Caco-2 (cell line): ENCODE measurements around the gene CDC42EP5. TPM values are rescaled to one million over a fixed set of nuclear protein-coding genes. Genes with fewer than 3 reads are reported as not detected.
A peak's percentile ranks its signal among the peaks of the same experiment; 100 is the strongest.

Experiments
- BruUV-seq: library from RNA; stranded (reverse); fragments of 400-500 nt; replicated peaks from 2 replicates; lab custom pipeline; 2021; lab: Mats Ljungman, UMichigan
- CTCF ChIA-PET: fragments of 300-600 bp; sonication (Branson Sonifier 250); formaldehyde crosslinking; loops from one replicate; lab custom pipeline; 2022; ENCODE audit warnings: antibody characterized with exemption; lab: Charles Lee
- POLR2A ChIA-PET: fragments of 300-600 bp; sonication (Branson Sonifier 250); formaldehyde crosslinking; loops from one replicate; lab custom pipeline; 2022; ENCODE audit warnings: antibody characterized with exemption; lab: Charles Lee
- DNase-seq, 2 experiments: peaks; one replicate each; pipeline versions ENCODE4 v3.0.0 to v3.0.0-alpha.2; 2020 to 2022
- H3K27me3 ChIP-seq: replicated peaks from 2 replicates; pipeline ENCODE4 v1.6.0; 2011; ENCODE audit warnings: low read length; ENCODE audit not compliant: control insufficient read depth, insufficient read depth
- H3K36me3 ChIP-seq: 2 replicates; pipeline ENCODE4 v1.5.1; 2011; ENCODE audit warnings: low read length; ENCODE audit not compliant: control insufficient read depth, insufficient read depth
- H3K4me1 ChIP-seq: fragments of 250-450 bp; sonication (Bioruptor Pico); 2 replicates; pipeline ENCODE4 v1.5.1; 2020; ENCODE audit warnings: mild to moderate bottlenecking
- H3K4me3 ChIP-seq: 2 replicates; pipeline ENCODE4 v1.5.1; 2011; ENCODE audit warnings: low read depth, mild to moderate bottlenecking, control low read depth, low read length
- H3K9me3 ChIP-seq: fragments of 250-450 bp; sonication (Bioruptor Pico); 2 replicates; pipeline ENCODE4 v1.5.1; 2020; ENCODE audit warnings: mild to moderate bottlenecking, moderate library complexity
- H3K27ac Mint-ChIP-seq: one replicate; pipeline ENCODE4 v1.8.0; 2022; ENCODE audit warnings: mixed read lengths; ENCODE audit not compliant: unreplicated experiment
- H3K27me3 Mint-ChIP-seq: one replicate; pipeline ENCODE4 v1.8.0; 2022; ENCODE audit warnings: mixed read lengths; ENCODE audit not compliant: insufficient read depth, unreplicated experiment
- H3K36me3 Mint-ChIP-seq: one replicate; pipeline ENCODE4 v1.8.0; 2022; ENCODE audit warnings: mild to moderate bottlenecking, mixed read lengths; ENCODE audit not compliant: insufficient read depth, unreplicated experiment
- H3K4me1 Mint-ChIP-seq: one replicate; pipeline ENCODE4 v1.8.0; 2022; ENCODE audit warnings: low read depth, mixed read lengths; ENCODE audit not compliant: unreplicated experiment
- H3K4me3 Mint-ChIP-seq: one replicate; pipeline ENCODE4 v1.8.0; 2022; ENCODE audit warnings: mild to moderate bottlenecking, moderate library complexity, mixed read lengths; ENCODE audit not compliant: unreplicated experiment
- H3K9me3 Mint-ChIP-seq: one replicate; pipeline ENCODE4 v1.8.0; 2022; ENCODE audit warnings: mixed read lengths; ENCODE audit not compliant: unreplicated experiment
- CTCF ChIP-seq, 2 experiments: fragments of 200-600 bp in 1 of 2; IDR thresholded peaks; 1 replicate in 1 of 2; 2 replicates in 1 of 2; pipeline versions ENCODE4 v1.5.1 to v1.8.0; 2011 to 2022; ENCODE audit warnings: antibody characterized with exemption in 1 of 2, control low read depth in 1 of 2, inconsistent platforms in 1 of 2, low read depth in 1 of 2, low read length in 1 of 2, mild to moderate bottlenecking in 1 of 2, moderate library complexity in 1 of 2; ENCODE audit not compliant: insufficient read depth in 1 of 2, severe bottlenecking in 1 of 2, unreplicated experiment in 1 of 2
- intact Hi-C: fragments of 100-400 bp; cut with micrococcal nuclease; formaldehyde crosslinking; loops from one replicate; pipeline ENCODE4 v1.10.0; 2022; ENCODE audit not compliant: unreplicated experiment
- total RNA-seq: library from RNA; stranded (reverse); gene quantifications from 2 replicates; pipeline ENCODE4 v1.2.3, GENCODE V29; 2022

Gene CDC42EP5
- total RNA-seq, 1 experiment from 2014 or later: 8.6 TPM

DNA sequence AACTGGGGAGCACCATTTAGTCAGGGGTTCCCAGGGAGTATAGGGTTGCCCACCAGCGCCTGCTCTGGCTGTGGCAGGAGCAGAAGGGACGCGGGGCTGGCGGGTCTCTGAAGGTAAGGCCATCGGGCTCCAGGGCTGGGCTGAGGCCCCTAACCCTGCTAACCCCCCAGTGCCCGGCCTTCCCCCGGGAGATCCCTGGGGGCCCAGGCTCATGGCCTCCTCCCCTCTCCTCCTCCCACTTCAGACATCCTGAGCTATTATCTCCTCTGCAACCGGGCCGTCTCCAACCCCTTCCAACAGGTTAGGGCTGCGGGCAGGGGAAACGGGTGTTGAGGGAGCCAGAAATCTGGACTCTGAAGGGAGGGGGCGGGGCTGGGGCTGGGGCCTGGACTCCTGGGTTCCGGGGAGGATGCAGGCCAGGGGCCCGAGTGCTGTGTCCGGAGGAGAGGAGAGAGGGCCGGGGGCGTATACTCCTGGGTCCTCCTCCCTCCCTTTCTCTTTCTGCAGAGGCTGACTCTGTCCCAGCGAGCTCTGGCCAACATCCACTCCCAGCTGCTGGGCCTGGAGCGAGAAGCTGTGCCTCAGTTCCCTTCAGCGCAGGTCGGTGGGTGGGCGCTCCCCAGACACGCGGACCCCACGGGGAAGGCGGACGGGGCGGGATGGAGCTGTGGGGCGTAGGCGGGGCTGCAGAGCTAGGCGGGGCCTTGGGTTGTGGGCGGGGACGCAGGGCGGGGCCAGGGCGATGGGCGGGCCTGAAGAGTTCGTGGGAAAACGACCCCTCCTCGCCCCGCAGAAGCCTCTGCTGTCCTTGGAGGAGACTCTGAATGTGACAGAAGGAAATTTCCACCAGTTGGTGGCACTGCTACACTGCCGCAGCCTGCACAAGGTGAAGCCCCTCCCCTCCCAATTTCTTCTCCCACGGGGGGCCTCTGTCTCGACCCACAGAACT is 42.5 kb downstream of the CDC42EP5 start:
- Mint-ChIP-seq H3K27ac (no peak overlapping the region), H3K36me3 (peaks cover 49% of the 10 kb centered on the region), H3K4me1 (peaks cover 9% of the 10 kb centered on the region), H3K9me3 (no peaks in the 10 kb centered on the region), H3K27me3 (peaks cover 9% of the 10 kb centered on the region), H3K4me3 (peak overlapping the region; percentile 60)
- Histone ChIP-seq H3K9me3 (no peaks in the 10 kb centered on the region), H3K36me3 (no peaks in the 10 kb centered on the region), H3K27me3 (no peaks in the 10 kb centered on the region), H3K4me3 (peak overlapping the region; percentile 34), H3K4me1 (no peaks in the 10 kb centered on the region; the same call in 1 of the 2 replicates)
- peak; percentile 17 to 42 for TF ChIP-seq CTCF (IDR thresholded peaks at IDR 0.05; ENCODE audit: insufficient read depth in 1 of 2, low read depth in 1 of 2, low read length in 1 of 2, severe bottlenecking in 1 of 2, unreplicated experiment in 1 of 2)
- BruUV-seq: no TSS peak
- ChIA-PET CTCF (interaction anchor here (0.6 to 1.4 kb wide), 3 partner anchors 10 to 43 kb away, joined by 3 to 4 read pairs (median 3); partner anchors contain the start of genes CDC42EP5 and LENG9), POLR2A (interaction anchor here (0.6 to 1.1 kb wide), 2 partner anchors 17 to 608 kb away, joined by 7 to 14 read pairs; no protein-coding TSS in a partner anchor)
- peak; percentile 71 to 77 for DNase-seq
- intact Hi-C loops: loop anchor here (1.0 kb wide), 1 partner anchor 47 kb away; no protein-coding TSS in a partner anchor

- ChIA-PET POLR2A (no interaction called here), CTCF (interaction anchor here (0.8 to 1.4 kb wide), 2 partner anchors 8 to 9 kb away, joined by 3 read pairs; no protein-coding TSS in a partner anchor)
- no TSS peak for BruUV-seq
- Histone ChIP-seq H3K36me3 (no peaks in the 10 kb centered on the region), H3K9me3 (no peaks in the 10 kb centered on the region), H3K4me1 (no peaks in the 10 kb centered on the region; the same call in 1 of the 2 replicates), H3K4me3 (no peak overlapping the region), H3K27me3 (no peaks in the 10 kb centered on the region)
- no peak overlapping the region for H3K4me3 Mint-ChIP-seq
- peaks cover 9% of the 10 kb centered on the region for H3K27me3 Mint-ChIP-seq
- intact Hi-C loops: no loop called here
- no peak for DNase-seq
- H3K36me3 Mint-ChIP-seq: peaks cover 43% of the 10 kb centered on the region
- no peaks in the 10 kb centered on the region for H3K9me3 Mint-ChIP-seq
- TF ChIP-seq CTCF (IDR thresholded peaks at IDR 0.05; ENCODE audit: insufficient read depth in 1 of 2, low read depth in 1 of 2, low read length in 1 of 2, severe bottlenecking in 1 of 2, unreplicated experiment in 1 of 2): no peak
- H3K27ac Mint-ChIP-seq: peak overlapping the region; percentile 24
- peaks cover 9% of the 10 kb centered on the region for H3K4me1 Mint-ChIP-seq
These were observed 43.4 kb downstream of the CDC42EP5 start for GRCh38 chr19:54429545-54430227.

- ChIA-PET POLR2A (no interaction called here), CTCF (interaction anchor here (0.8 kb wide), 1 partner anchor 9 kb away, joined by 3 read pairs; no protein-coding TSS in a partner anchor)
- no peaks in the 10 kb centered on the region for H3K9me3 Mint-ChIP-seq
- Histone ChIP-seq H3K4me1 (no peaks in the 10 kb centered on the region; the same call in 1 of the 2 replicates), H3K4me3 (no peak overlapping the region), H3K9me3 (no peaks in the 10 kb centered on the region), H3K27me3 (no peaks in the 10 kb centered on the region), H3K36me3 (no peaks in the 10 kb centered on the region)
- H3K4me1 Mint-ChIP-seq: peaks cover 9% of the 10 kb centered on the region
- BruUV-seq: no TSS peak
- peaks cover 9% of the 10 kb centered on the region for H3K27me3 Mint-ChIP-seq
- H3K36me3 Mint-ChIP-seq: peaks cover 39% of the 10 kb centered on the region
- no peak overlapping the region for H3K4me3 Mint-ChIP-seq
- H3K27ac Mint-ChIP-seq: peak overlapping the region; percentile 24
- no peak for DNase-seq
- TF ChIP-seq CTCF (IDR thresholded peaks at IDR 0.05; ENCODE audit: insufficient read depth in 1 of 2, low read depth in 1 of 2, low read length in 1 of 2, severe bottlenecking in 1 of 2, unreplicated experiment in 1 of 2): no peak
- intact Hi-C loops: no loop called here
These were observed 44.0 kb downstream of the CDC42EP5 start for GRCh38 chr19:54429176-54429495.
